Epithelial cell of proximal tubule (primary cell): Measurements from ENCODE around the gene PIK3IP1. TPM values are rescaled to one million over a fixed set of nuclear protein-coding genes. Genes with fewer than 3 reads are reported as not detected.

Experiments
- DNase-seq: peaks from one replicate; pipeline ENCODE4 v3.0.0-alpha.2; 2011; ENCODE audit warnings: low read depth
- H3K4me3 ChIP-seq: 2 replicates; pipeline ENCODE4 v1.5.1; 2011; ENCODE audit warnings: low read depth, mild to moderate bottlenecking, low read length
- CTCF ChIP-seq: conservative IDR thresholded peaks from 2 replicates; pipeline ENCODE4 v1.5.1; 2012; ENCODE audit warnings: low read depth, mild to moderate bottlenecking, low read length
- total RNA-seq: library from RNA; depleted of rRNA; stranded (reverse); fragments of >200 nt; gene quantifications from 2 replicates; pipeline ENCODE4 v1.2.3, GENCODE V29; 2015

PIK3IP1 gene
- total RNA-seq, 1 donor from 2014 or later = 11.8 TPM

GRCh38 chr22:31305194-31305593 lies 12.9 kb upstream of the PIK3IP1 start:
- H3K4me3 ChIP-seq = no peak overlapping the region
- no peak for DNase-seq
- TF ChIP-seq CTCF = no peak

DNA sequence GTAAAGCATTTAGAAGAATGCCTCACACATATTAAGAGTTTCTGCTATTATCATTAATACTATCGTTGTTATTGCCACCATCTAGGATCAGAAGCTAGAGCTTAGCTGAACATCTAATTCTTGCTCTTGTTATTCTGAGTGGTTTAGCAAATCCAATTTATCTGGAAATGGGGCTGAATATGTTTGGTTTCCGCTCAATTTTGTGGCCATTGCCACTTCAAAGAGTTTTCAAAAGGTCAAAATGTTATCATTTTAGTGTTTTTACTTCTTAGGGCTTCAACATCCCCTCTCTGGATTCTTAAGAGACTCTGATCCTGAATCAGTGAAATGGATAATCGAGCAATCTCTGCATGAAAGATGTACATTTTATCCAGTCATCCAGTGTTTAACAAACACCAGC lies 10.2 kb upstream of the PIK3IP1 start:
- no peak for TF ChIP-seq CTCF
- DNase-seq = no peak
- H3K4me3 ChIP-seq = no peak overlapping the region

GRCh38 chr22:31302006-31302405 lies 9.7 kb upstream of the PIK3IP1 start:
- no peak overlapping the region for H3K4me3 ChIP-seq
- no peak for DNase-seq
- no peak for TF ChIP-seq CTCF

DNA sequence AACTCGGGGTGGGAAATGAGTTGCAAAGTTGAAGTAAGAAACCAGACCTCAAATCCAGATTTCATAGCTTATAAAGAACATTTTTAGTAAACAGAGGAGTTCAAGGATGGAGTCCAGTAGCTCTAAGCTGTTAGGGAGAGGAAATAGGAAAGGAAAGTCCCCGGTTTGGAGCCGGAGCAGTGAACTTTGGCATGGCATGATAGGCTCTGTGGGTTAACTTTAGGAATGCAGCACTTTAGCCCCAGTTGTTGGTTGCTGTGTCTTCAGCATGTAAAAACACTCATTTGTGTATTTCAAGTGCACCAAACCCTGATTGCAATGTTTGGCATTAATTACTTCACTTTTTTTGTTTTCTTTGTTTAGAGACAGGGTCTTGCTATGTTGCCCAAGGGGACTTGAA lies 8.6 kb upstream of the PIK3IP1 start:
- DNase-seq = no peak
- H3K4me3 ChIP-seq = no peak overlapping the region
- no peak for TF ChIP-seq CTCF

GRCh38 chr22:31295831-31296657 lies 3.8 kb upstream of the PIK3IP1 start:
- no peak for DNase-seq
- no peak overlapping the region for H3K4me3 ChIP-seq
- TF ChIP-seq CTCF = no peak

DNA sequence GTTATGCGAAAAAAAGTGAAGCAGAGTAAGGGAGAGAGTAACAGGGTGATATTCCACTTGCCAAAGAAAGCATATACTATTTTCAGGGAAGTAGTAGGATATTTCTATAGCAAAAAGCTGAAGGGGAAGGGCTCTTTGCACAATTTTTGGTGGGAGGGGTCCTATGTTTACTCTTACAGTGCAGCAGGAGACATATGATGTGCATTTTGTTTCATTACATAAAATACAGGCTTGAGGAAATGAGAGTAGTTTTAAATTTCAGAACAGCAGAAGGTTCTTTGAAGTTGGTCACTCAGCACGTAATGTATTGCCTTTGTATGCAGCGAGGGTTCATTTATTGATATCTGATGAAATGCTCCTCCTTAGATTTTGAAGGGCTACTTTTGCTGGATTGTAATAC lies 3.1 kb upstream of the PIK3IP1 start:
- no peak overlapping the region for H3K4me3 ChIP-seq
- no peak for DNase-seq

More for the DNA sequence above, 3.1 kb upstream of the PIK3IP1 start:
- no peak for TF ChIP-seq CTCF
